Panc1 (cell line): ENCODE data around the gene MDM2. TPM values are rescaled to one million over a fixed set of nuclear protein-coding genes. Genes with fewer than 3 reads are reported as not detected.

Experiments
- ATAC-seq: fragments of 200-7000 bp; cut with Tn5 transposase; 2 replicates; pipeline ENCODE4 v1.9.1; 2020; ENCODE audit warnings: mild to moderate bottlenecking, moderate library complexity
- BruUV-seq: library from RNA; stranded (reverse); fragments of 400-500 nt; replicated peaks from 2 replicates; lab custom pipeline; 2021; lab: Mats Ljungman, UMichigan
- CTCF ChIA-PET: fragments of 300-600 bp; sonication (Branson Sonifier 250); formaldehyde crosslinking; loops from one replicate; lab custom pipeline; 2022; ENCODE audit warnings: antibody characterized with exemption; lab: Charles Lee
- POLR2A ChIA-PET: fragments of 300-600 bp; sonication (Branson Sonifier 250); formaldehyde crosslinking; loops from one replicate; lab custom pipeline; 2022; ENCODE audit warnings: antibody characterized with exemption; lab: Charles Lee
- DNase-seq: peaks from one replicate; pipeline ENCODE4 v3.0.0-alpha.2; 2010; ENCODE audit warnings: low read depth, low spot score
- H3K27ac ChIP-seq: 2 replicates; pipeline ENCODE4 v1.5.1; 2011; ENCODE audit warnings: mild to moderate bottlenecking, low read length, inconsistent platforms
- H3K27me3 ChIP-seq: fragments of 200-500 bp; sonication (Bioruptor generic); 2 replicates; pipeline ENCODE4 v1.6.0; 2014; ENCODE audit warnings: low read length, inconsistent platforms; ENCODE audit not compliant: control insufficient read depth, insufficient read depth
- H3K36me3 ChIP-seq: fragments of 200-500 bp; sonication (Bioruptor generic); 2 replicates; pipeline ENCODE4 v1.5.1; 2014; ENCODE audit warnings: inconsistent platforms, mild to moderate bottlenecking, low read length, moderate library complexity; ENCODE audit not compliant: control insufficient read depth, insufficient read depth
- H3K4me1 ChIP-seq: 2 replicates; pipeline ENCODE4 v1.5.1; 2011; ENCODE audit warnings: inconsistent platforms, mild to moderate bottlenecking, low read length, moderate library complexity; ENCODE audit not compliant: control insufficient read depth, insufficient read depth
- H3K4me3 ChIP-seq, 2 experiments: 2 replicates each; pipeline ENCODE4 v1.5.1; 2011 to 2012; ENCODE audit warnings: low read depth in 2 of 2, low read length in 2 of 2, mild to moderate bottlenecking in 2 of 2, inconsistent platforms in 1 of 2, moderate library complexity in 1 of 2
- H3K9me3 ChIP-seq: fragments of 200-500 bp; sonication (Bioruptor generic); 2 replicates; pipeline ENCODE4 v1.5.1; 2014; ENCODE audit warnings: low read depth, mild to moderate bottlenecking, inconsistent platforms, low read length, moderate library complexity; ENCODE audit not compliant: control insufficient read depth, insufficient read depth
- POLR2AphosphoS5 ChIP-seq: IDR thresholded peaks from 2 replicates; pipeline ENCODE4 v1.6.1; 2012; ENCODE audit warnings: mild to moderate bottlenecking, low read depth, low read length, moderate library complexity
- SIN3A ChIP-seq: IDR thresholded peaks from 2 replicates; pipeline ENCODE4 v1.6.1; 2012; ENCODE audit warnings: low read depth, mild to moderate bottlenecking, low read length, moderate library complexity, borderline replicate concordance; ENCODE audit not compliant: insufficient read depth
- TCF7L2 ChIP-seq: IDR thresholded peaks from 2 replicates; pipeline ENCODE4 v1.6.1; 2011; ENCODE audit warnings: mild to moderate bottlenecking, low read depth, low read length, inconsistent platforms
- in situ Hi-C: cut with HindIII; loops from 2 replicates; pipeline ENCODE4 v1.10.0; 2016; ENCODE audit warnings: low sequenced_read_pairs, low pct_unique_long_range_greater_than_20kb
- intact Hi-C: fragments of 100-400 bp; cut with micrococcal nuclease; formaldehyde crosslinking; loops from one replicate; pipeline ENCODE4 v1.10.0; 2022; ENCODE audit not compliant: unreplicated experiment
- total RNA-seq: library from RNA; stranded (reverse); gene quantifications from one replicate; pipeline ENCODE4 v1.2.1, GENCODE V29; 2021; ENCODE audit not compliant: unreplicated experiment
- TF ChIP-seq, protein P1 (sequence below), 2 experiments: IDR thresholded peaks; 2 replicates each; pipeline ENCODE4 v1.6.1; 2011 to 2012; ENCODE audit warnings: low read depth in 2 of 2, control low read depth in 1 of 2, low read length in 1 of 2, mild to moderate bottlenecking in 1 of 2, moderate library complexity in 1 of 2; ENCODE audit not compliant: insufficient read depth in 1 of 2
- TF ChIP-seq, protein P2 (sequence below): fragments of 450-650 bp; IDR thresholded peaks from 2 replicates; pipeline ENCODE4 v1.5.1; 2017; ENCODE audit warnings: mild to moderate bottlenecking

Gene MDM2
- total RNA-seq, 1 experiment from 2014 or later = 101 TPM

DNA sequence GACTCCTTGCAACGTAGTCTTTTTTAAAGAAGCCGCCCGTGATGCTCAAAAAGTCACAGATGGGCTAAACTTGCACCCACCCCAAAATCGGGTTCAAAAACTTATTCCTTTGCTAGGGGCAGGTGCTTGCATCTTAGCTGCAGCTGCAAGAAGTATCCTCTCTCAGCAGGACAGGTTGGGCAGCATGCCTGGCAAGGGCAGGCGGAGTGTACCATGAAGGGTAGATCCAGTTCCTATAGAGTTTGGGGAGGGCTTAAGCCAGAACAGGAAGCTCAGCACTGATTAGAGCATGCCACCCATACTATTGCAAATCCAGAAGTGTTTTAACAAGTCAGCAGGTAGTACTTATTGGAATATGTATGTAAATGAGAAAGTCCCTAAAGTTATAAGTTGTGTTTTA is 76.3 kb downstream of the MDM2 start:
- intact Hi-C loops (no loop called here), in situ Hi-C loops (no loop called here)
- ChIA-PET CTCF (interaction anchor here (0.6 kb wide), 1 partner anchor 147 kb away, joined by 6 read pairs; no protein-coding TSS in a partner anchor), POLR2A (no interaction called here)
- H3K9me3 ChIP-seq = no peaks in the 10 kb centered on the region
- TF ChIP-seq TCF7L2 (no peak), SIN3A (no peak), POLR2AphosphoS5 (no peak)
- TF ChIP-seq, protein P1, sequence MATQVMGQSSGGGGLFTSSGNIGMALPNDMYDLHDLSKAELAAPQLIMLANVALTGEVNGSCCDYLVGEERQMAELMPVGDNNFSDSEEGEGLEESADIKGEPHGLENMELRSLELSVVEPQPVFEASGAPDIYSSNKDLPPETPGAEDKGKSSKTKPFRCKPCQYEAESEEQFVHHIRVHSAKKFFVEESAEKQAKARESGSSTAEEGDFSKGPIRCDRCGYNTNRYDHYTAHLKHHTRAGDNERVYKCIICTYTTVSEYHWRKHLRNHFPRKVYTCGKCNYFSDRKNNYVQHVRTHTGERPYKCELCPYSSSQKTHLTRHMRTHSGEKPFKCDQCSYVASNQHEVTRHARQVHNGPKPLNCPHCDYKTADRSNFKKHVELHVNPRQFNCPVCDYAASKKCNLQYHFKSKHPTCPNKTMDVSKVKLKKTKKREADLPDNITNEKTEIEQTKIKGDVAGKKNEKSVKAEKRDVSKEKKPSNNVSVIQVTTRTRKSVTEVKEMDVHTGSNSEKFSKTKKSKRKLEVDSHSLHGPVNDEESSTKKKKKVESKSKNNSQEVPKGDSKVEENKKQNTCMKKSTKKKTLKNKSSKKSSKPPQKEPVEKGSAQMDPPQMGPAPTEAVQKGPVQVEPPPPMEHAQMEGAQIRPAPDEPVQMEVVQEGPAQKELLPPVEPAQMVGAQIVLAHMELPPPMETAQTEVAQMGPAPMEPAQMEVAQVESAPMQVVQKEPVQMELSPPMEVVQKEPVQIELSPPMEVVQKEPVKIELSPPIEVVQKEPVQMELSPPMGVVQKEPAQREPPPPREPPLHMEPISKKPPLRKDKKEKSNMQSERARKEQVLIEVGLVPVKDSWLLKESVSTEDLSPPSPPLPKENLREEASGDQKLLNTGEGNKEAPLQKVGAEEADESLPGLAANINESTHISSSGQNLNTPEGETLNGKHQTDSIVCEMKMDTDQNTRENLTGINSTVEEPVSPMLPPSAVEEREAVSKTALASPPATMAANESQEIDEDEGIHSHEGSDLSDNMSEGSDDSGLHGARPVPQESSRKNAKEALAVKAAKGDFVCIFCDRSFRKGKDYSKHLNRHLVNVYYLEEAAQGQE (IDR thresholded peaks at IDR 0.05; ENCODE audit: insufficient read depth in 1 of 2, low read depth in 2 of 2, low read length in 1 of 2) = no peak
- TF ChIP-seq, protein P2, sequence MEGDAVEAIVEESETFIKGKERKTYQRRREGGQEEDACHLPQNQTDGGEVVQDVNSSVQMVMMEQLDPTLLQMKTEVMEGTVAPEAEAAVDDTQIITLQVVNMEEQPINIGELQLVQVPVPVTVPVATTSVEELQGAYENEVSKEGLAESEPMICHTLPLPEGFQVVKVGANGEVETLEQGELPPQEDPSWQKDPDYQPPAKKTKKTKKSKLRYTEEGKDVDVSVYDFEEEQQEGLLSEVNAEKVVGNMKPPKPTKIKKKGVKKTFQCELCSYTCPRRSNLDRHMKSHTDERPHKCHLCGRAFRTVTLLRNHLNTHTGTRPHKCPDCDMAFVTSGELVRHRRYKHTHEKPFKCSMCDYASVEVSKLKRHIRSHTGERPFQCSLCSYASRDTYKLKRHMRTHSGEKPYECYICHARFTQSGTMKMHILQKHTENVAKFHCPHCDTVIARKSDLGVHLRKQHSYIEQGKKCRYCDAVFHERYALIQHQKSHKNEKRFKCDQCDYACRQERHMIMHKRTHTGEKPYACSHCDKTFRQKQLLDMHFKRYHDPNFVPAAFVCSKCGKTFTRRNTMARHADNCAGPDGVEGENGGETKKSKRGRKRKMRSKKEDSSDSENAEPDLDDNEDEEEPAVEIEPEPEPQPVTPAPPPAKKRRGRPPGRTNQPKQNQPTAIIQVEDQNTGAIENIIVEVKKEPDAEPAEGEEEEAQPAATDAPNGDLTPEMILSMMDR = no peak
- DNase-seq (no peak), ATAC-seq (no peak)
- H3K4me3 ChIP-seq = no peak overlapping the region
- H3K27me3 ChIP-seq = no peaks in the 10 kb centered on the region
- H3K27ac ChIP-seq = no peak overlapping the region
- BruUV-seq = no TSS peak
- no peaks in the 10 kb centered on the region for H3K36me3 ChIP-seq
- H3K4me1 ChIP-seq = no peaks in the 10 kb centered on the region

GRCh38 chr12:68885381-68885780 is 77.4 kb downstream of the MDM2 start:
- no peak for DNase-seq
- Histone ChIP-seq H3K27ac (no peak overlapping the region), H3K36me3 (no peaks in the 10 kb centered on the region), H3K27me3 (no peaks in the 10 kb centered on the region), H3K4me1 (no peaks in the 10 kb centered on the region), H3K4me3 (no peak overlapping the region), H3K9me3 (no peaks in the 10 kb centered on the region)
- no peak for ATAC-seq
- ChIA-PET CTCF (no interaction called here), POLR2A (no interaction called here)
- intact Hi-C loops = no loop called here
- in situ Hi-C loops = no loop called here
- TF ChIP-seq, protein P1 (IDR thresholded peaks at IDR 0.05; ENCODE audit: insufficient read depth in 1 of 2, low read depth in 2 of 2, low read length in 1 of 2) = no peak
- TF ChIP-seq POLR2AphosphoS5 (no peak), TCF7L2 (no peak), SIN3A (no peak)
- TF ChIP-seq, protein P2 = no peak
- BruUV-seq = no TSS peak
